HEK293 (cell line): ENCODE data around the gene SART3.

ENCODE experiments used
- CTCF ChIA-PET: fragments of 350-600 bp; formaldehyde crosslinking; extraction: SDS; loops from one replicate; lab custom pipeline; 2021; ENCODE audit warnings: antibody characterized with exemption; lab: Yijun Ruan, JAX
- POLR2A ChIA-PET: fragments of 300-600 bp; formaldehyde crosslinking; extraction: SDS; loops from one replicate; lab custom pipeline; 2020; ENCODE audit warnings: antibody characterized with exemption, inconsistent platforms; lab: Yijun Ruan, JAX
- H3K27ac ChIP-seq: fragments of 200-500 bp; sonication (Bioruptor generic); 2 replicates; pipeline ENCODE4 v1.5.1; 2014; ENCODE audit warnings: low read depth, low read length, control low read depth, inconsistent platforms; ENCODE audit errors: extremely low read depth
- H3K36me3 ChIP-seq, 2 experiments: fragments of 200-500 bp in 1 of 2; sonication (Bioruptor generic) in 1 of 2; 1 replicate in 1 of 2; 2 replicates in 1 of 2; pipeline ENCODE4 v1.5.1; 2014 to 2017; ENCODE audit warnings: inconsistent platforms in 2 of 2, low read length in 2 of 2; ENCODE audit not compliant: control insufficient read depth in 2 of 2, insufficient read depth in 1 of 2
- H3K4me1 ChIP-seq: fragments of 200-500 bp; sonication (Bioruptor generic); 2 replicates; pipeline ENCODE4 v1.5.1; 2014; ENCODE audit warnings: mild to moderate bottlenecking, low read length, inconsistent platforms; ENCODE audit not compliant: control insufficient read depth, insufficient read depth
- H3K4me3 ChIP-seq: 2 replicates; pipeline ENCODE4 v1.5.1; 2011; ENCODE audit warnings: low read depth, mild to moderate bottlenecking, control low read depth, low read length, moderate library complexity
- H3K9me3 ChIP-seq: fragments of 200-500 bp; sonication (Bioruptor generic); 2 replicates; pipeline ENCODE4 v1.5.1; 2014; ENCODE audit warnings: low read depth, low read length, inconsistent platforms; ENCODE audit not compliant: control insufficient read depth, insufficient read depth
- EGR2 ChIP-seq: fragments of 450-650 bp; formaldehyde crosslinking; IDR thresholded peaks from 2 replicates; pipeline ENCODE4 v1.5.1; 2016; ENCODE audit warnings: low read depth, missing biosample characterization, missing genetic modification characterization
- SP3 ChIP-seq: fragments of 450-650 bp; formaldehyde crosslinking; IDR thresholded peaks from 2 replicates; pipeline ENCODE4 v1.5.1; 2016; ENCODE audit warnings: missing biosample characterization, missing genetic modification characterization
- ZBTB17 ChIP-seq: fragments of 450-650 bp; formaldehyde crosslinking; IDR thresholded peaks from 2 replicates; pipeline ENCODE4 v1.5.1; 2016; ENCODE audit warnings: missing biosample characterization, missing genetic modification characterization
- ZNF155 ChIP-seq: fragments of 450-650 bp; formaldehyde crosslinking; IDR thresholded peaks from 2 replicates; pipeline ENCODE4 v1.5.1; 2016; ENCODE audit warnings: missing biosample characterization, missing genetic modification characterization
- ZNF266 ChIP-seq: fragments of 450-650 bp; formaldehyde crosslinking; IDR thresholded peaks from 2 replicates; pipeline ENCODE4 v1.5.1; 2016; ENCODE audit warnings: missing biosample characterization, missing genetic modification characterization, low read depth
- ZNF366 ChIP-seq: fragments of 450-650 bp; formaldehyde crosslinking; conservative IDR thresholded peaks from 2 replicates; pipeline ENCODE4 v1.5.1; 2016; ENCODE audit warnings: missing biosample characterization, missing genetic modification characterization
- ZNF549 ChIP-seq: fragments of 450-650 bp; IDR thresholded peaks from 2 replicates; pipeline ENCODE4 v1.5.1; 2018; ENCODE audit warnings: missing biosample characterization, missing genetic modification characterization, mild to moderate bottlenecking, inconsistent platforms, moderate library complexity
- ZNF558 ChIP-seq: fragments of 450-650 bp; formaldehyde crosslinking; IDR thresholded peaks from 2 replicates; pipeline ENCODE4 v1.5.1; 2016; ENCODE audit warnings: missing biosample characterization, missing genetic modification characterization
- ZNF600 ChIP-seq: fragments of 450-650 bp; formaldehyde crosslinking; IDR thresholded peaks from 2 replicates; pipeline ENCODE4 v1.5.1; 2016; ENCODE audit warnings: missing biosample characterization, missing genetic modification characterization
- ZSCAN23 ChIP-seq: fragments of 450-650 bp; formaldehyde crosslinking; IDR thresholded peaks from 2 replicates; pipeline ENCODE4 v1.5.1; 2016; ENCODE audit warnings: missing biosample characterization, missing genetic modification characterization
- TF ChIP-seq, protein P1 (sequence below): fragments of 450-650 bp; formaldehyde crosslinking; IDR thresholded peaks from 2 replicates; pipeline ENCODE4 v1.5.1; 2017; ENCODE audit warnings: missing biosample characterization, missing genetic modification characterization
- TF ChIP-seq, protein P2 (sequence below): fragments of 450-650 bp; formaldehyde crosslinking; IDR thresholded peaks from 2 replicates; pipeline ENCODE4 v1.5.1; 2016; ENCODE audit warnings: missing biosample characterization, missing genetic modification characterization
- TF ChIP-seq, protein P3 (sequence below): fragments of 450-650 bp; formaldehyde crosslinking; conservative IDR thresholded peaks from 2 replicates; pipeline ENCODE4 v1.5.1; 2016; ENCODE audit warnings: low read depth, missing biosample characterization, missing genetic modification characterization
- TF ChIP-seq, protein P4 (sequence below): fragments of 450-650 bp; formaldehyde crosslinking; IDR thresholded peaks from 2 replicates; pipeline ENCODE4 v1.5.1; 2016; ENCODE audit warnings: missing biosample characterization, missing genetic modification characterization

Gene SART3

DNA sequence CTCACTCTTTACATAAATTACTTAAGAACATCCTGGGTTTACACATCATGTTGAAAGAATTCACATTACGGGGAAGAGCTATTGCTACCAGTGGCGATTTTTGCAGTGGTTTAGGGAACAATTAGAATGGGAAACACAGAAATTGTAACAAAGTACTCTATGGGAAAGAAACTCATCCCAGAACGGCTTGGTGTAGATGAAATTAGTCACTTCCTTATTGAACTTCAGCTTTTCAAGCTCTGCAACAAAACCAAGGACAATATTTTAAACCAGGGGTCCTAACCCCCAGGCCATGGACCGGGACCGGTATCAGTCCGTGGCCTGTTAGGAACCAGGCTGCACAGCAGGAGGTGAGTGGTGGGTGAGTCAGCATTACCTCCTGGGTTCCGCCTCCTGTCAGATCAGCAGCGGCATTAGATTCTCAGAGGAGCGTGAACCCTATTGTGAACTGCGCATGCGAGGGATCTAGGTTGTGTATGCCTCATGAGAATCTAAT, 78.2 kb downstream of the SART3 start (continued):
- TF ChIP-seq ZNF600 (peak; percentile 83), ZBTB17 (tag by site-specific recombination) (0 out of 2 replicates have a peak, but pooled peaks have one; percentile 40), EGR2 (tag by site-specific recombination) (no peak), ZNF558 (no peak), ZNF549 (tag by site-specific recombination) (no peak), ZNF366 (tag by site-specific recombination) (no peak; the same call in 1 of the 2 replicates)
- TF ChIP-seq, protein P1, sequence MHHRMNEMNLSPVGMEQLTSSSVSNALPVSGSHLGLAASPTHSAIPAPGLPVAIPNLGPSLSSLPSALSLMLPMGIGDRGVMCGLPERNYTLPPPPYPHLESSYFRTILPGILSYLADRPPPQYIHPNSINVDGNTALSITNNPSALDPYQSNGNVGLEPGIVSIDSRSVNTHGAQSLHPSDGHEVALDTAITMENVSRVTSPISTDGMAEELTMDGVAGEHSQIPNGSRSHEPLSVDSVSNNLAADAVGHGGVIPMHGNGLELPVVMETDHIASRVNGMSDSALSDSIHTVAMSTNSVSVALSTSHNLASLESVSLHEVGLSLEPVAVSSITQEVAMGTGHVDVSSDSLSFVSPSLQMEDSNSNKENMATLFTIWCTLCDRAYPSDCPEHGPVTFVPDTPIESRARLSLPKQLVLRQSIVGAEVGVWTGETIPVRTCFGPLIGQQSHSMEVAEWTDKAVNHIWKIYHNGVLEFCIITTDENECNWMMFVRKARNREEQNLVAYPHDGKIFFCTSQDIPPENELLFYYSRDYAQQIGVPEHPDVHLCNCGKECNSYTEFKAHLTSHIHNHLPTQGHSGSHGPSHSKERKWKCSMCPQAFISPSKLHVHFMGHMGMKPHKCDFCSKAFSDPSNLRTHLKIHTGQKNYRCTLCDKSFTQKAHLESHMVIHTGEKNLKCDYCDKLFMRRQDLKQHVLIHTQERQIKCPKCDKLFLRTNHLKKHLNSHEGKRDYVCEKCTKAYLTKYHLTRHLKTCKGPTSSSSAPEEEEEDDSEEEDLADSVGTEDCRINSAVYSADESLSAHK (tag by site-specific recombination) = no peak

DNA sequence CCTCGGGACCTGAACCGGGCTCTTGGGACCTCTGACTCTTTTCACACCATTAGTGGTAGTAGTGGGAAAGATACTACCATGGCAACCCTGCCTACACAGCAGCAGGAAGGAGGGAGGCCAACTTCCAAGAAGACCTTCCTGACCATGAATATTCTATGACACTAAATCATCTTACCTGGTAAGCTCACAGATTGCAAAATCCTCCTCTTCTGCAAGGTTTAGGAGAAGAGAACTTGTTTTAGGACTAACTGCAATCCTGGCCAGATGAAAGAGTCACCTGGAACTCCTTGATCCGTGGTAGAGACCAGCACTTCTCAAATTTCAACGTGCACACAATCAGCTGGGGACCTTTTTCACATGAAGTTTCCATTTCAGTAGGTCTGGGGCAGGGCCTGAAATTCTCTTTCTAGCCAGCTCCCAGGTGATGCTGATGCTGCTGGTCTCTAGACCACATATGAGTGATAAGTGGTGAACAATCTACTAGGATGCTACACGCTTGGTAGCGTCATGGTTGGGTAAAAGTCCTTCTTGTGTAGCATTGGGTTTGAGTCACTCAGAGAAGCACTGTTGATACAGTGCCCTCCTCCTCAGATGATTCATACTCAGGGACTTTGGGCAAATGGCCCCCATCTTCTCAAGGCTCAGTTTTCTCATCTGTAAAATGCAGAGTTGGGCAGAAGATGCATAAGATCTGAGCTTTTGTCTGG, 81.5 kb downstream of the SART3 start:
- POLR2A ChIA-PET = no interaction called here

More for the DNA sequence above, 81.5 kb downstream of the SART3 start:
- H3K36me3 ChIP-seq = no peaks in the 10 kb centered on the region
- no peak overlapping the region for H3K4me3 ChIP-seq
- no peaks in the 10 kb centered on the region for H3K9me3 ChIP-seq
- no peak overlapping the region for H3K27ac ChIP-seq
- CTCF ChIA-PET = interaction anchor here (0.6 to 1.0 kb wide), 2 partner anchors 18 to 632 kb away, joined by 3 read pairs; no protein-coding TSS in a partner anchor
- TF ChIP-seq ZNF266 = no peak
- TF ChIP-seq, protein P2, sequence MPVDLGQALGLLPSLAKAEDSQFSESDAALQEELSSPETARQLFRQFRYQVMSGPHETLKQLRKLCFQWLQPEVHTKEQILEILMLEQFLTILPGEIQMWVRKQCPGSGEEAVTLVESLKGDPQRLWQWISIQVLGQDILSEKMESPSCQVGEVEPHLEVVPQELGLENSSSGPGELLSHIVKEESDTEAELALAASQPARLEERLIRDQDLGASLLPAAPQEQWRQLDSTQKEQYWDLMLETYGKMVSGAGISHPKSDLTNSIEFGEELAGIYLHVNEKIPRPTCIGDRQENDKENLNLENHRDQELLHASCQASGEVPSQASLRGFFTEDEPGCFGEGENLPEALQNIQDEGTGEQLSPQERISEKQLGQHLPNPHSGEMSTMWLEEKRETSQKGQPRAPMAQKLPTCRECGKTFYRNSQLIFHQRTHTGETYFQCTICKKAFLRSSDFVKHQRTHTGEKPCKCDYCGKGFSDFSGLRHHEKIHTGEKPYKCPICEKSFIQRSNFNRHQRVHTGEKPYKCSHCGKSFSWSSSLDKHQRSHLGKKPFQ = no peak
- TF ChIP-seq ZSCAN23 = no peak
- no peak for TF ChIP-seq SP3 (tag by site-specific recombination)
- TF ChIP-seq, protein P3, sequence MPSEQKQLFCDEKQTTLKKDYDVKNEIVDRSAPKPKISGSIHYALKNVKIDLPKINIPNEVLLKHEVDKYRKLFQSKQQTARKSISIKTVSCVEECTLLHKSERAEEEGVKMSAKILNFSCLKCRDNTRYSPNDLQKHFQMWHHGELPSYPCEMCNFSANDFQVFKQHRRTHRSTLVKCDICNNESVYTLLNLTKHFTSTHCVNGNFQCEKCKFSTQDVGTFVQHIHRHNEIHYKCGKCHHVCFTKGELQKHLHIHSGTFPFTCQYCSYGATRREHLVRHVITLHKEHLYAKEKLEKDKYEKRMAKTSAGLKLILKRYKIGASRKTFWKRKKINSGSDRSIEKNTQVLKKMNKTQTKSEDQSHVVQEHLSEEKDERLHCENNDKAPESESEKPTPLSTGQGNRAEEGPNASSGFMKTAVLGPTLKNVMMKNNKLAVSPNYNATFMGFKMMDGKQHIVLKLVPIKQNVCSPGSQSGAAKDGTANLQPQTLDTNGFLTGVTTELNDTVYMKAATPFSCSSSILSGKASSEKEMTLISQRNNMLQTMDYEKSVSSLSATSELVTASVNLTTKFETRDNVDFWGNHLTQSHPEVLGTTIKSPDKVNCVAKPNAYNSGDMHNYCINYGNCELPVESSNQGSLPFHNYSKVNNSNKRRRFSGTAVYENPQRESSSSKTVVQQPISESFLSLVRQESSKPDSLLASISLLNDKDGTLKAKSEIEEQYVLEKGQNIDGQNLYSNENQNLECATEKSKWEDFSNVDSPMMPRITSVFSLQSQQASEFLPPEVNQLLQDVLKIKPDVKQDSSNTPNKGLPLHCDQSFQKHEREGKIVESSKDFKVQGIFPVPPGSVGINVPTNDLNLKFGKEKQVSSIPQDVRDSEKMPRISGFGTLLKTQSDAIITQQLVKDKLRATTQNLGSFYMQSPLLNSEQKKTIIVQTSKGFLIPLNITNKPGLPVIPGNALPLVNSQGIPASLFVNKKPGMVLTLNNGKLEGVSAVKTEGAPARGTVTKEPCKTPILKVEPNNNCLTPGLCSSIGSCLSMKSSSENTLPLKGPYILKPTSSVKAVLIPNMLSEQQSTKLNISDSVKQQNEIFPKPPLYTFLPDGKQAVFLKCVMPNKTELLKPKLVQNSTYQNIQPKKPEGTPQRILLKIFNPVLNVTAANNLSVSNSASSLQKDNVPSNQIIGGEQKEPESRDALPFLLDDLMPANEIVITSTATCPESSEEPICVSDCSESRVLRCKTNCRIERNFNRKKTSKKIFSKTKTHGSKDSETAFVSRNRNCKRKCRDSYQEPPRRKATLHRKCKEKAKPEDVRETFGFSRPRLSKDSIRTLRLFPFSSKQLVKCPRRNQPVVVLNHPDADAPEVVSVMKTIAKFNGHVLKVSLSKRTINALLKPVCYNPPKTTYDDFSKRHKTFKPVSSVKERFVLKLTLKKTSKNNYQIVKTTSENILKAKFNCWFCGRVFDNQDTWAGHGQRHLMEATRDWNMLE (tag by site-specific recombination) = no peak
- TF ChIP-seq ZNF155 (tag by site-specific recombination) = no peak
- TF ChIP-seq, protein P4, sequence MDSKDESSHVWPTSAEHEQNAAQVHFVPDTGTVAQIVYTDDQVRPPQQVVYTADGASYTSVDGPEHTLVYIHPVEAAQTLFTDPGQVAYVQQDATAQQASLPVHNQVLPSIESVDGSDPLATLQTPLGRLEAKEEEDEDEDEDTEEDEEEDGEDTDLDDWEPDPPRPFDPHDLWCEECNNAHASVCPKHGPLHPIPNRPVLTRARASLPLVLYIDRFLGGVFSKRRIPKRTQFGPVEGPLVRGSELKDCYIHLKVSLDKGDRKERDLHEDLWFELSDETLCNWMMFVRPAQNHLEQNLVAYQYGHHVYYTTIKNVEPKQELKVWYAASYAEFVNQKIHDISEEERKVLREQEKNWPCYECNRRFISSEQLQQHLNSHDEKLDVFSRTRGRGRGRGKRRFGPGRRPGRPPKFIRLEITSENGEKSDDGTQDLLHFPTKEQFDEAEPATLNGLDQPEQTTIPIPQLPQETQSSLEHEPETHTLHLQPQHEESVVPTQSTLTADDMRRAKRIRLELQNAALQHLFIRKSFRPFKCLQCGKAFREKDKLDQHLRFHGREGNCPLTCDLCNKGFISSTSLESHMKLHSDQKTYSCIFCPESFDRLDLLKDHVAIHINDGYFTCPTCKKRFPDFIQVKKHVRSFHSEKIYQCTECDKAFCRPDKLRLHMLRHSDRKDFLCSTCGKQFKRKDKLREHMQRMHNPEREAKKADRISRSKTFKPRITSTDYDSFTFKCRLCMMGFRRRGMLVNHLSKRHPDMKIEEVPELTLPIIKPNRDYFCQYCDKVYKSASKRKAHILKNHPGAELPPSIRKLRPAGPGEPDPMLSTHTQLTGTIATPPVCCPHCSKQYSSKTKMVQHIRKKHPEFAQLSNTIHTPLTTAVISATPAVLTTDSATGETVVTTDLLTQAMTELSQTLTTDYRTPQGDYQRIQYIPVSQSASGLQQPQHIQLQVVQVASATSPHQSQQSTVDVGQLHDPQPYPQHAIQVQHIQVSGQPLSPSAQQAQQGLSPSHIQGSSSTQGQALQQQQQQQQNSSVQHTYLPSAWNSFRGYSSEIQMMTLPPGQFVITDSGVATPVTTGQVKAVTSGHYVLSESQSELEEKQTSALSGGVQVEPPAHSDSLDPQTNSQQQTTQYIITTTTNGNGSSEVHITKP (tag by site-specific recombination) = peak; percentile 51; the same call in 1 of the 2 replicates
- H3K4me1 ChIP-seq = no peaks in the 10 kb centered on the region
